ENCODE results near the gene USP32.
A peak's percentile ranks its signal among the peaks of the same experiment; 100 is the strongest.
"Not testable (repeated sequence)": the region's sequence is repeated elsewhere in the genome, so short reads cannot be mapped to it uniquely, and the experiment has no call there.

USP32 gene

DNA sequence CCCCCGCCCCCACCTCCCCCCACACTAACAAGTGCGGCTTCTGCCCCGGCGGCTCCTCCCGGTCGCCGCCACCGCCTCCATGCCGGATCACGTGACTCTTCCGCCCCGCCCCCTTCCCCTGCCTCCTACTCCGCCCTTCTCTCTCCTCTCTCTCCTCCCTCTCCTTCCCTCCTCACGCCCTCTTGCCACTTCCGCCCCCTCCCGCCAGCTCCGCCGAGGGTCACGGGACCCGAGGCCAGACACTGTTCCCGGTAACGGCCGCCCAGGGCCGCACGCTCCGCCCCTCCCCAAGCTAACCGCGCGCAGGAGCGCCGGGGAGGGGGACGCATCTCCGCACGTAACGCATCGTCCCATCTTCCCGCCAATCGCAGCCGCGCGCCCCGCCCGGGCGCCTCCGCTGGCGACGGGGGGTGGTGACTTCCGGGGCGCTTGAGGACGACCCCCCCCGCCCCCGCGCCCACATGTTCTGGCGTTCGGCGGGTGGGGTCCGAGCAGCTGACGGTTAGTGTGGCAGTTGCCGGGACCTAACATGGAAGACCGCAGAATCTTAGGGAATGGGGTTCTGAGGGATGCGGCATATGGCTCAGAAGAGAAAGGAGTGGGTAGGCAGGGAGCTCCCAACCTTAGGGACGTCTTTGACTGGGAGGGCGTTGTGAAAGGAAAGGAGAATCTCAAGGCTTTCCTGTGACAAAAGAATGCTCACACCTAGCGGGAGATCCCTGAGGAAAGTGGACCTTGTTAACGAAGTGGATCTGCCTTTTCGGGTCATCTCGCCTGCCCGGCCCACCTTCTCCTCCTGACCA is at the start of gene USP32:
TSS of gene USP32 (minus strand) at position 92 of the 803 bp plus-strand sequence. CDS start 194 bp downstream, outside the sequence.
- peak; percentile 97 for DNase-seq

DNA sequence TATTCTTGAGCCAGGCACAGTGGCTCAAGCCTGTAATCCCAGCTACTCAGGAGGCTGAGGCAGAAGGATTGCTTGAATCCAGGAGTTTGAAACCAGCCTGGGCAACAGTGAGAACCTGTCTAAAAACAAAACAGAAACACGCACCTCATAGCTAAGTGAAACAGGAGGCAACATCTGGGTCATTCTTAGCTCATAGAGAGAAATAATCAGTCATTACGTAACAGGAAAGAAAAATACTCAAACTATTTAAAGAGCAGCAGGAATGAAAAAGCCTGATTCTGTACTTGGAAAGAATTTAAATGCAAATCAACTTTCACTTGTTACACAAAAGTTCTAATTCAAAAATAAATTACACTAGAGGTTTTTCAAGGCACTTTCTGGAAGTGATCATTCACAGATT is 47.6 kb upstream of the USP32 start:
- DNase-seq, result no peak

GRCh38 chr17:60436676-60437075 is 44.7 kb upstream of the USP32 start:
- no peak for DNase-seq

- peak; percentile 86 for DNase-seq
Measured at GRCh38 chr17:60435244-60436167, 43.6 kb upstream of the USP32 start.

DNA sequence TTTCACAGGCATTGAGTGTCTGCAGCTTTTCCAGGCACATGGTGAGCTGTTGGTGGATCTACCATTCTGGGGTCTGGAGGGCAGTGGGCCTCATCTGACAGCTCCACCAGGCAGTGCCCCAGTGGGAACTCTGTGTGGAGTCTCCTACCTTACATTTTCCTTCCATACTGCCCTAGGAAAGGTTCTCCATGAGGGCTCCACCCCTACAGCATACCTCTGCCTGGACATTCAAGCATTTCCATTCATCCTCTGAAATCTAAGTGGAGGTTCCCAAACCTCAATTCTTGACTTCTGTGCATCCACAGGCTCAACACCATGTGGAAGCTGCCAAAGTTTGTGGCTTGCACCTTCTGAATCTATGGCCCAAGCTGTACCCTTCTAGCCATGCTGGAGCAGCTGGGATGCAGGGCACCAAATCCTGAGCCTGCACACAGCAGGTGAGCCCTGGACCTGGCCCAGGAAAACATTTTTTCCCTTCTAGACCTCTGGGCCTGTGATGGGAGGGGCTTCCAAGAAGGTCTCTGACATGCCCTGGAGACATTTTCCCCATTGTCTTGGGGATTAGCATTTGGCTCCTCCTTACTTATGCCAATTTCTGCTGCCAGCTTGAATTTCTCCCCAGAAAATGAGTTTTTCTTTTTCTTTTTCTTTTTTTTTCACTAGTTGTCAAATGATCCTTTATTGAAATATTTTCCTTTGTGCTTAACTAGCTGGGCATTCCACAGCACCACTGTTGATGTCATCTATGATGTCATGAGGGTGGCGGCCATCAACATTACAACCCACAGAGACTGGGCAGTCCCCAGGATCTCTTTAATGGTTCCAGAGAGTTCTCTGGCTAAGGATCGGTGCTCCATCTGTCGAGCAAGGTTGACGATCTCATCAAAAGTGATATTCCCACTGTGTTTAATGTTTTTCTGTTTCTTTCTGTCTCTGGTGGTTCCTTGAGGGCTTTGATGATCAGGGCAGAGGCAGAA is 41.4 kb upstream of the USP32 start:
- not testable (repeated sequence) for DNase-seq

GRCh38 chr17:60430561-60430960 is 38.6 kb upstream of the USP32 start:
- DNase-seq, result not testable (repeated sequence)

DNA sequence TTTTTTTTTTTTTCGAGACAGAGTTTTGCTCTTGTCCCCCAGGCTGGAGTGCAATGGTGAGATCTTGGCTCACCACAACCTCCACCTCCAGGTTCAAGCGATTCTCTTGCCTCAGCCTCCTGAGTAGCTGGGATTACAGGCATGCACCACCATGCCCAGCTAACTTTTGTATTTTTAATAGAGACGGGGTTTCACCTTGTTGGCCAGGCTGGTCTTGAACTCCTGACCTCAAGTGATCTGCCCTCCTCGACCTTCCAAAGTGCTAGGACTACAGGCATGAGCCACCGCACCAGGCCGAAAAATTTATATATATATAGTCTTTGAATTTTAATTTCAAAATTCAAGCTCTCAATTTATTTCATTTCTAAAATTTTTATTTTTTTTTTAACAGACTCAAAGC is 36.6 kb upstream of the USP32 start:
- DNase-seq, result not testable (repeated sequence)

DNA sequence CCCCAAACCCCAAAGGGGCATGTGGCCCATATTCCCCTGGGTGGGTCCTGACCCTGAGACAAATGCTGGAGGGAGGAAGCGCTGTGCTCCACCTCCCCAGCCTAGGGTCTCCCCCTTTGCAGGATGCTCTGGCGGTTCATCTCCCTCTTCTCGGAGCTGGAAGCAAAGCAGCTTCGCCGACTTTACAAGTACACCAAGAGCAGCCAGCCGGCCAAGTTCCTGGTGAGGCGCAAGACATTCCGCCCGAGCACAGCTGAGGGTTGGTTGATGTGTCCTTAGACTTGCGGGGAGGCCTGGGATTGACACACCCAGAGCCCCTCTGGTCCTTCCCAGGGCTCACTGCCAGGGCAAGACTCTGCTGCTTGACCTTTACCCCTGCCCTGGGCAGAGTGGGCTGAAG is 34.7 kb upstream of the USP32 start:
- DNase-seq, result no peak

DNA sequence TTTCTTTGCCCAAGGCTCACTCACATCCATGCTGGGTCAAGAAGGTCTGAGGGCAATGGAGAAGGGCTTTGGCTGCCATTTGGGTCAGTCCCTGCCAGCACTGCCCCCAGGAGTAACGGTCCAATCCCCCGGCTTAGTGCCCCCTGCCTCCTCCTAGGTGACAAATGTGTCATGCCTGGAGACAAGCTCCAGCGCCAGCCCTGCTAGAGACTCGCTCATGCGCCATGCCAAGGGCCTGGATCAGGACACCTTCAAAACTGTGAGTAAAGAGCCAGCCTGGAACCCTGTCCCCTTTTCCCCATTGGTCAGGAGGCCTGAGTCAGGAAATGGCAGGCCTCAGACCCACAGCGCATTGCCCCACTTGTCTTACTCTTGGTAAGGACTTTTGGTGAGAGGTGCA is 33.7 kb upstream of the USP32 start:
- no peak for DNase-seq

DNA sequence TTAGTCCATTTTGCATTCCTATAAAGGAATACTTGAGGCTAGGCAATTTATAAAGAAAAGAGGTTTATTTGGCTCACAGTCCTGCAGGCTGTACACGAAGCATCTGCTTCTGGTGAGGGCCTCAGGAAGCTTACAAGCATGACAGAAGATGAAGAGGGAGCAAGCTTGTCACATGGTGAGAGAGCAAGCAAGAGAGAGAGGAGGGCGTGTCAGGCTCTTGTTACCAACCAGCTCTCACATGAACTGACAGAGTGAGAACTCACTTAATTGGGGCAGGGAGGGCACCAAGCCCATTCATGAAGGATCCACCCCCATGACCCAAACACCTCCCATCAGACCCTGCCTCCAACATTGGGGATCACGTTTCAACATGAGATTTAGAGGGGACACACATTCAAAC is 31.9 kb upstream of the USP32 start:
- no peak for DNase-seq

GRCh38 chr17:60422162-60422665 is 30.3 kb upstream of the USP32 start, which contains the start of gene CHCT1:
Gene CHCT1 (plus strand): TSS chr17:60422489. CDS start chr17:60422593, 104 bp downstream.
- DNase-seq, result no peak

GRCh38 chr17:60421273-60422161 is 29.6 kb upstream of the USP32 start:
- peak; percentile 18 for DNase-seq

DNA sequence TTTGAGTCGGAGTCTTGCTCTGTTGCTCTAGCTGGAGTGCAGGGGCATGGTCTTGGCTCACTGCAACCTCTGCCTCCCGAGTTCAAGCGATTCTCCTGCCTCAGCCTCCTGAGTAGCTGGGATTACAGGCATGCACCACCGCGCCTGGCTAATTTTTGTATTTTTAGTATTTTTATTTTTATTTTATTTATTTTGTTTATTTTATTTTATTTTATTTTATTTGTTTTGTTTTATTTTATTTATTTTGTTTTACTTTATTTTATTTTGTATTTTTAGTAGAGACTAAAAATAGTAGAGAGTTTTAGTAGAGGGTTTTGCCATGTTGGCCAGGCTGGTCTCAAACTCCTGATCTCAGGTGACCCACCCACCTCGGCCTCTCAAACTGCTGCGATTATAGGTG is 27.9 kb upstream of the USP32 start:
- DNase-seq, result not testable (repeated sequence)

DNA sequence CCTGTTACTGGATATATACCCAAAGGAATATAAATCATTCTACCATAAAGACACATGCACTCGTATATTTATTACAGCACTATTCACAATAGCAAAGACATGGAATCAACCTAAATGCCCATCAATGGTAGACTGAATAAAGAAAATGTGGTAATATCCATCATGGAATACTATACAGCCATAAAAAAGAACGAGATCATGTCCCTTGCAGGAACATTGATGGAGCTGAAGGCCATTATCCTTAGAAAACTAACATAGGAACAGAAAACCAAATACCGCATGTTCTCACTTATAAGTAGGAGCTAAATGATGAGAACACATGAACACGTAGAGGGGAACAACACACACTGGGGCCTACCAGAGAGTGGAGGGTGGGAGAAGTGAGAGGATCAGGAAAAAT is 27.1 kb upstream of the USP32 start:
- DNase-seq, result not testable (repeated sequence)

DNA sequence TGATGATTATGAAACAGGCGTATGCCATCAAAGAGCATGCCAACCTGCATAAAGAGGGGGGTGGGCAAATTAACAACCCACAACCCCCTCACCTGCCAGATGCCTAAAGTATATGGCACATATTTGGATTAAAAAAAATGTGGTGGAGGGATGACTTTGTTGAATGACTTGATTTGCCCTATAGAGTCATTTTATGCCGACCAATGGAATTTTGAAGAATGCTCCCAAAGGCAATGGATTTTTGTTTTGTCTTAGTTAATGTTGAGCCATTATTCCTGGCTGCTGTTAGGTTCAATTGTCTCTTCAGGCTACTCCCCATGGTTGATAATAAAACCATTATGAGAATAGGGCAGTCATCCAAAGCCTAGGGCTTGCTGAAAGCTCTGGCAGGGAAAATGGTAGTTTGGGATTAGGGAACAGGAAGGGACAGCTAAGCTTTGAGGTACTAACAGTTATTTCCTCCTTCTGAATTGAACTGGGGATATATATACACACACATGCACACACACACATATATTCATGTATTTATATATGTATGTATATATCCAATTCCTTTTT is 24.5 kb upstream of the USP32 start:
- no peak for DNase-seq

DNA sequence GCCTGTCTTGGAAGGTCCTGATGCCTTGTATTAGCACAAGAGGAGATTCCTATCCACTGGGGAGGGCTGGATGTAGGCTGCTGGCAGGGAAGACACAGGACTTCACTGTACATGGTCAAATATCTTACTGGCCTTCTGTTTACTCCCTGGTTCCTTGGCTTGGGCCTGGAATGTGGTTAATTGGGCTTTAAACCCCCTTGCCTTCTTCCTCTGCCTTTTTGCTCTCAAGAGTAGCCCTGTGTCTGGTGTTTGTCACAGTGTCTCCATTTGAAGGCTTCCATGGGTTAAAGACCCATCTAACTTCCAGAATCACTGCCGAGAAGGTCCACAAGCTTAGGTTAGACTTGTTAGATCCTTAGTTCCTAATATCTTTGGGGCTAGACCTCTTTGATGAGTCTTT is 23.2 kb upstream of the USP32 start:
- DNase-seq, result no peak

GRCh38 chr17:60412701-60413100 is 20.8 kb upstream of the USP32 start:
- no peak for DNase-seq

DNA sequence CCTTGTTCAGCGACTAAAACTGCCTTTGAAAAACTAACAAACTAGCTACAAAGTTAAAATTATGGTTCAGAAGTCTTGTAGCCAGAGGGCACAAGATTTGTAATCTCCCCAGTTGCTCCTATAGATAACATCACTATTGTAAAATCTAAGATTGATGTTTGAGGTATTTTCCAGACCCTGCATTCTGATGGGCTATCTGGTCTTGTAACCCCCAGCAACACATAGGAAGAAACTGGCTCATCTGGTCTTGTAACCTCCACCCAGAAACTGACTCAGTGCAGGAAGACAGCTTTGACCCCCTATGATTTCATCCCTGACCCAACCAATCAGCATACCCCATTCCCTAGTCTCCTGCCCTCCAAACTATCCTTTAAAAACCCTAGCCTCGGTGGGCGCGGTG is 18.1 kb upstream of the USP32 start:
- DNase-seq, result no peak

- DNase-seq, result no peak
Measured at GRCh38 chr17:60406887-60407286, 15.0 kb upstream of the USP32 start.

- no peak for DNase-seq
Measured at GRCh38 chr17:60403962-60404361, 12.0 kb upstream of the USP32 start.

GRCh38 chr17:60403523-60403810 is 11.5 kb upstream of the USP32 start:
- no peak for DNase-seq
